Stimulated activated naive CD4-positive, alpha-beta T cell treated with Interleukin-2 at 50 U/mL for 16 hours (primary cell): Measurements from ENCODE around the gene MICALL1.

Experiments used
- DNase-seq: peaks from one replicate; lab custom pipeline; 2025; lab: John Stamatoyannopoulos, UW

The MICALL1 gene

GRCh38 chr22:37906364-37907008, 389 bp downstream of the MICALL1 start:
- DNase-seq = peak; percentile 18

GRCh38 chr22:37907036-37907954, 1.2 kb downstream of the MICALL1 start:
- no peak for DNase-seq

- DNase-seq = no peak
Observed at GRCh38 chr22:37909766-37910165, 3.7 kb downstream of the MICALL1 start.

- DNase-seq = no peak
Observed at GRCh38 chr22:37910890-37911672, 5.0 kb downstream of the MICALL1 start.

- no peak for DNase-seq
Observed at GRCh38 chr22:37911697-37912096, 5.6 kb downstream of the MICALL1 start.

- no peak for DNase-seq
Observed at GRCh38 chr22:37912171-37912570, 6.1 kb downstream of the MICALL1 start.

GRCh38 chr22:37913233-37913721, 7.2 kb downstream of the MICALL1 start:
- DNase-seq = no peak

- DNase-seq = no peak
Observed at GRCh38 chr22:37916311-37916710, 10.2 kb downstream of the MICALL1 start.

GRCh38 chr22:37917874-37918548, 11.9 kb downstream of the MICALL1 start:
- DNase-seq = no peak

- DNase-seq = no peak
Observed at GRCh38 chr22:37918580-37919270, 12.6 kb downstream of the MICALL1 start.

- no peak for DNase-seq
Observed at GRCh38 chr22:37920126-37920525, 14.0 kb downstream of the MICALL1 start.

- no peak for DNase-seq
Observed at GRCh38 chr22:37922191-37922590, 16.1 kb downstream of the MICALL1 start.

- DNase-seq = no peak
Observed at GRCh38 chr22:37923927-37924326, 17.8 kb downstream of the MICALL1 start.

GRCh38 chr22:37924386-37925065, 18.4 kb downstream of the MICALL1 start:
- DNase-seq = no peak

- no peak for DNase-seq
Observed at GRCh38 chr22:37925330-37925729, 19.2 kb downstream of the MICALL1 start.

- no peak for DNase-seq
Observed at GRCh38 chr22:37925767-37926166, 19.7 kb downstream of the MICALL1 start.

GRCh38 chr22:37926358-37926757, 20.3 kb downstream of the MICALL1 start:
- DNase-seq = no peak

- no peak for DNase-seq
Observed at GRCh38 chr22:37926771-37927636, 20.9 kb downstream of the MICALL1 start.

GRCh38 chr22:37927637-37927936, 21.5 kb downstream of the MICALL1 start:
- no peak for DNase-seq

GRCh38 chr22:37929390-37929789, 23.3 kb downstream of the MICALL1 start:
- no peak for DNase-seq
